Upper lobe of left lung (tissue), 4 donors: Measurements from ENCODE around the gene DENND4B.
A peak's percentile ranks its signal among the peaks of the same experiment; 100 is the strongest.

Source experiments
- CTCF ChIP-seq, 6 experiments: fragments of 450-650 bp in 4 of 6; fragments of 200-600 bp in 2 of 6; sonication (generic) in 2 of 6; IDR thresholded peaks; one replicate each; pipeline ENCODE4 v1.5.1; 2016 to 2019; ENCODE audit warnings: antibody characterized with exemption in 6 of 6
- EP300 ChIP-seq, 4 donors: sonication (generic); formaldehyde crosslinking; IDR thresholded peaks; one replicate each; pipeline ENCODE4 v1.5.1; 2017; ENCODE audit warnings: antibody characterized with exemption in 4 of 4, control low read depth in 2 of 4
- POLR2A ChIP-seq, 4 donors: fragments of 450-650 bp; IDR thresholded peaks; one replicate each; pipeline ENCODE4 v1.5.1; 2016 to 2017; ENCODE audit warnings: antibody characterized with exemption in 4 of 4, mild to moderate bottlenecking in 2 of 4
- POLR2AphosphoS5 ChIP-seq, 2 donors: sonication (generic); formaldehyde crosslinking; IDR thresholded peaks; one replicate each; pipeline ENCODE4 v1.5.1; 2017; ENCODE audit warnings: antibody characterized with exemption in 2 of 2

DNA sequence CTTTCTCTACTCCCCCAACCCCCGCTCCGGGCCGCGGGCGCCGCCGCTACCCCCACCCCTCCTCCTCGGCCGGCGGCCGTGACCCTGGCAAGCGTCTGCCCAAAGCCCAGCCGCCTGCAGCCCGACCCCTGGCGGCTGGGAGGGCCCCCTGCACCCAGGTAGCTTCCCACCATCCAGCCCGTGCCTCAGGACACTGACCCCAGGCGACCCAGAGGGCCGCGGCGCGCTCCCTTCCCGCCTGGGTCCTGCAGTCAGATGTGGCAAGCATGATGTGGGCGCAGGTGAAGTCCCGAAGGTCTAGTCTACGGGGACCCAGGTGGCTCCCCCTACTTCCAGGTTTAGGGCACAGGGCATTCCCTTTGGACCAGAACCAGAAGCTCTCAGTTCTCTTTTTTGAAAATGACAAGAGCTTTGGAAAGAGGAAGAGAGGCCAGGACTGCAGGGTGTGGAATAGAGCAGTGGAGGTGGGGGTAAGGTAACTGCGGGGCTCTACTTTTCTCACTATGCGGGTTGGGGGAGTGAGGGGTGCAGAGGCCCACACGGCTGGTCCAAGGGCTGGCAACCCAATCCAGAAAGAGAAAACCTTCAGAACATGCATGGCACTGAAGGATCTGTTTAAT, at the start of gene DENND4B:
- TF ChIP-seq EP300 (IDR thresholded peaks at IDR 0.05) (no peak), CTCF (IDR thresholded peaks at IDR 0.05) (peak; percentile 94 to 100 (median 96)), POLR2A (IDR thresholded peaks at IDR 0.05) (no peak), POLR2AphosphoS5 (IDR thresholded peaks at IDR 0.05) (peak; percentile 51)
